Natural killer cell (primary cell): ENCODE results near the gene BYSL. TPM values are rescaled to one million over a fixed set of nuclear protein-coding genes. Genes with fewer than 3 reads are reported as not detected.

Experiments used
- ATAC-seq, 3 donors: fragments of 150-1000 bp in 2 of 3; fragments of 200-7000 bp in 1 of 3; cut with Tn5 transposase; 1 replicate in 1 of 3; 2 replicates in 2 of 3; pipeline ENCODE4 v1.10.0; 2021; ENCODE audit warnings: mild to moderate bottlenecking in 2 of 3, moderate library complexity in 2 of 3
- DNase-seq, 2 donors: peaks; one replicate each; pipeline versions ENCODE4 v3.0.0 to v3.0.0-alpha.2; 2013 to 2021; ENCODE audit warnings: mixed read lengths in 1 of 2
- H3K27ac ChIP-seq: one replicate; pipeline ENCODE4 v1.5.1; 2013; ENCODE audit warnings: mild to moderate bottlenecking, low read length
- H3K27me3 ChIP-seq: one replicate; pipeline ENCODE4 v1.6.1; 2013; ENCODE audit warnings: low read length; ENCODE audit not compliant: control insufficient read depth, insufficient read depth
- H3K36me3 ChIP-seq: one replicate; pipeline ENCODE4 v1.6.1; 2013; ENCODE audit warnings: low read length; ENCODE audit not compliant: control insufficient read depth, insufficient read depth
- H3K4me1 ChIP-seq: one replicate; pipeline ENCODE4 v1.6.1; 2013; ENCODE audit warnings: low read length; ENCODE audit not compliant: control insufficient read depth, insufficient read depth
- H3K4me3 ChIP-seq: one replicate; pipeline ENCODE4 v1.5.1; 2013; ENCODE audit warnings: low read length
- H3K9me3 ChIP-seq: one replicate; pipeline ENCODE4 v1.6.1; 2013; ENCODE audit warnings: low read length; ENCODE audit not compliant: control insufficient read depth, insufficient read depth
- H3K27ac Mint-ChIP-seq, 2 donors: one replicate each; pipeline ENCODE4 v1.8.0; 2022; ENCODE audit warnings: mild to moderate bottlenecking in 2 of 2, mixed read lengths in 2 of 2, moderate library complexity in 1 of 2
- H3K27me3 Mint-ChIP-seq, 2 donors: one replicate each; pipeline ENCODE4 v1.8.0; 2022; ENCODE audit warnings: low read depth in 2 of 2, mixed read lengths in 2 of 2
- H3K36me3 Mint-ChIP-seq: one replicate; pipeline ENCODE4 v1.8.0; 2022; ENCODE audit warnings: mixed read lengths
- H3K4me1 Mint-ChIP-seq, 2 donors: one replicate each; pipeline ENCODE4 v1.8.0; 2022; ENCODE audit warnings: mixed read lengths in 2 of 2
- H3K4me3 Mint-ChIP-seq: one replicate; pipeline ENCODE4 v1.8.0; 2022; ENCODE audit warnings: mild to moderate bottlenecking, moderate library complexity, mixed read lengths
- H3K9me3 Mint-ChIP-seq, 2 donors: one replicate each; pipeline ENCODE4 v1.8.0; 2022; ENCODE audit warnings: mixed read lengths in 2 of 2
- WGBS: methylation state at CpG from one replicate; pipeline ENCODE4 v1.1.7; 2013; ENCODE audit warnings: missing lambda C conversion rate; ENCODE audit not compliant: insufficient coverage; 5-methylcytosine and 5-hydroxymethylcytosine counted together
- intact Hi-C: fragments of 100-400 bp; cut with micrococcal nuclease; formaldehyde crosslinking; loops from one replicate; pipeline ENCODE4 v1.14.2; 2022
- total RNA-seq, 4 donors: library from RNA; stranded (reverse); fragments of 120-200 nt in 1 of 4; gene quantifications; one replicate each; pipeline versions ENCODE4 v1.2.3 to v1.2.4, GENCODE V29; 2013 to 2022
- TF ChIP-seq, protein P1 (sequence below): fragments of 200-600 bp; IDR thresholded peaks from one replicate; pipeline ENCODE4 v1.8.0; 2022; ENCODE audit warnings: antibody characterized with exemption

BYSL gene
- total RNA-seq, 3 donors from 2014 or later (not counting 1 experiment from before 2014, with no cell fraction given), result 5.4 to 11.6 (median 5.7) TPM

DNA sequence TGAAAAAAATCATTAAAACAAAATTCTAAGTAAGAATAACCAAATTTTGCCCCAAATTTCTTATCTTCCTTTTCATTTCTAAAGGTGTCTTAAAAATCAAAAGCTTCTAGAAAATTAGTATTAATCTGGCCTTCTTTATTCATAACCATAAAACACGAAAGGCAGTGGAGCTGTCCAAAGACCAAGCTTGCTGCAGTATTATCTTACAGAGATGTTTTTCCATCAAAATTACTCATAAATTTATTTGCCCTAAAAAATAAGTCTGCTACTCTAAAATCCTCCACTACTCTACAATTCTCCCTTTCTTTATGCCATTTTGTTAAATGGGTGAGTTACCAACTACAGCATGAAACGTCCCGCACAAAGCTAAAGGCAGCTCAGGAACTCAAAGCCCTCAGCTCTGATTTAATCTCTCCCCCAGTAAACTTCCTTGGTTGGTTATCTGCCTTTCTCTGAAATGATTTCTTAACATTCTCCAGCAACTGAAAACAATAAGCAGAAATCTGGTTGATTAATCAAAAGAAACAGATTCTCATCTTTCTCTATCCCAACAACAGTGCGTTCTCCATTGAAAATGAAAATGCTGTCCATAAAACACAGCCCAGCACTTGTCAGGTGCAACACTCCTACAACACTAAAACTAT lies 28.3 kb upstream of the BYSL start:
- 70% methylated on average over 4 of the region's 4 CpGs for WGBS
- intact Hi-C loops, result no loop called here
- H3K27ac ChIP-seq, result no peak overlapping the region
- peaks cover 14% of the 10 kb centered on the region for H3K4me1 ChIP-seq
- H3K9me3 ChIP-seq, result no peaks in the 10 kb centered on the region
- ATAC-seq (no peak), DNase-seq (no peak)
- H3K4me1 Mint-ChIP-seq, result peaks cover 11 to 13% of the 10 kb centered on the region in 2 donors
- no peak overlapping the region for H3K4me3 ChIP-seq
- no peaks in the 10 kb centered on the region for H3K36me3 ChIP-seq
- no peaks in the 10 kb centered on the region for H3K9me3 Mint-ChIP-seq
- TF ChIP-seq, protein P1, sequence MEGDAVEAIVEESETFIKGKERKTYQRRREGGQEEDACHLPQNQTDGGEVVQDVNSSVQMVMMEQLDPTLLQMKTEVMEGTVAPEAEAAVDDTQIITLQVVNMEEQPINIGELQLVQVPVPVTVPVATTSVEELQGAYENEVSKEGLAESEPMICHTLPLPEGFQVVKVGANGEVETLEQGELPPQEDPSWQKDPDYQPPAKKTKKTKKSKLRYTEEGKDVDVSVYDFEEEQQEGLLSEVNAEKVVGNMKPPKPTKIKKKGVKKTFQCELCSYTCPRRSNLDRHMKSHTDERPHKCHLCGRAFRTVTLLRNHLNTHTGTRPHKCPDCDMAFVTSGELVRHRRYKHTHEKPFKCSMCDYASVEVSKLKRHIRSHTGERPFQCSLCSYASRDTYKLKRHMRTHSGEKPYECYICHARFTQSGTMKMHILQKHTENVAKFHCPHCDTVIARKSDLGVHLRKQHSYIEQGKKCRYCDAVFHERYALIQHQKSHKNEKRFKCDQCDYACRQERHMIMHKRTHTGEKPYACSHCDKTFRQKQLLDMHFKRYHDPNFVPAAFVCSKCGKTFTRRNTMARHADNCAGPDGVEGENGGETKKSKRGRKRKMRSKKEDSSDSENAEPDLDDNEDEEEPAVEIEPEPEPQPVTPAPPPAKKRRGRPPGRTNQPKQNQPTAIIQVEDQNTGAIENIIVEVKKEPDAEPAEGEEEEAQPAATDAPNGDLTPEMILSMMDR, result no peak
- no peak overlapping the region for H3K27ac Mint-ChIP-seq
- H3K36me3 Mint-ChIP-seq, result no peaks in the 10 kb centered on the region
- H3K4me3 Mint-ChIP-seq, result no peak overlapping the region
- no peaks in the 10 kb centered on the region for H3K27me3 Mint-ChIP-seq
- H3K27me3 ChIP-seq, result no peaks in the 10 kb centered on the region

DNA sequence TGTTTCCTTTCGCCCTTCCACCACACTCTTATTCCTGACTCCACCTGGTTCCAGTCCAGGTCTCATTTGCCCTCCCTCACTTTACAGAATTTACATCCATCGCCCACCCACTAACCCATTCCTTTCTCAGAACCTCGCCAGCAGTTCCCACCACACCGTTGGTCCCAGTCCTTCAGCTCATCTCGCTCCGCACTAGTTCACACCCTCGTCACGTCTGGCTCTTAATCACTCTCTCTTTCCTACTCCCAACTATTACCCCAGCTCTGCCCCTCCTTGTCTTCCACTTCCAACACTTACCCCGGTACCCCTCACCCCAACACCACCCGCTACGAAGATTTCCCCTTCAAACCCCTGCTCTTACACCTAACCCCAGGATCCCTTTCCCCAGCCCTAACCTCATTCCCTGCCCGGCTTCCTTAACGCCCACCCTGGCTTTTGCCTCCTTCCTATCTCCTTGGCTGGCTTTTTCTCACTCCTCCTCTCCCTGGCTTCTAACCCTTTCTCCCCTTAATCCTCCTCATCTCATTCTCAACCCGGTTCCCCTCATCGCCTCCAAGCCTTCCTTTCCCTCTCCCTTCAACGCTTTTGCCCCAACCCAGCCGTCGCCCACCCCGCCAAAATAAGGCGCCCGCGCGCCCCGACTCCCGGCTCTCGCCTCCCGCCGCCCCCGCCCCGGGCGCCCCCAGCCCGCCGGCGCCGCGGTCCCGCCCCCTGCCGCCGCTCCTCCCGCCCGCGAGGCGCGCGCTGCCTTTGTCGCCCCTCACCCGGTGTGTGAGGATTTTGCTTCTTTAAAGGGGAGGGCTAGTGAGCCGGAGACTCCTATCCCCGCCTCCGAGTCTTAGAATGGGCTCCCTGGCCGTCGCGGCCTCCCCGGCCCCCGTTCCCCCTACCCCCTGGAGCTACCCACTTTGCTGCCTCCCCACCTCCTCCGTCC lies 26.7 kb upstream of the BYSL start:
- peak overlapping the region; percentile 86 for H3K4me3 ChIP-seq
- TF ChIP-seq, protein P1, result no peak
- 3% methylated on average over 49 of the region's 56 CpGs for WGBS

DNA sequence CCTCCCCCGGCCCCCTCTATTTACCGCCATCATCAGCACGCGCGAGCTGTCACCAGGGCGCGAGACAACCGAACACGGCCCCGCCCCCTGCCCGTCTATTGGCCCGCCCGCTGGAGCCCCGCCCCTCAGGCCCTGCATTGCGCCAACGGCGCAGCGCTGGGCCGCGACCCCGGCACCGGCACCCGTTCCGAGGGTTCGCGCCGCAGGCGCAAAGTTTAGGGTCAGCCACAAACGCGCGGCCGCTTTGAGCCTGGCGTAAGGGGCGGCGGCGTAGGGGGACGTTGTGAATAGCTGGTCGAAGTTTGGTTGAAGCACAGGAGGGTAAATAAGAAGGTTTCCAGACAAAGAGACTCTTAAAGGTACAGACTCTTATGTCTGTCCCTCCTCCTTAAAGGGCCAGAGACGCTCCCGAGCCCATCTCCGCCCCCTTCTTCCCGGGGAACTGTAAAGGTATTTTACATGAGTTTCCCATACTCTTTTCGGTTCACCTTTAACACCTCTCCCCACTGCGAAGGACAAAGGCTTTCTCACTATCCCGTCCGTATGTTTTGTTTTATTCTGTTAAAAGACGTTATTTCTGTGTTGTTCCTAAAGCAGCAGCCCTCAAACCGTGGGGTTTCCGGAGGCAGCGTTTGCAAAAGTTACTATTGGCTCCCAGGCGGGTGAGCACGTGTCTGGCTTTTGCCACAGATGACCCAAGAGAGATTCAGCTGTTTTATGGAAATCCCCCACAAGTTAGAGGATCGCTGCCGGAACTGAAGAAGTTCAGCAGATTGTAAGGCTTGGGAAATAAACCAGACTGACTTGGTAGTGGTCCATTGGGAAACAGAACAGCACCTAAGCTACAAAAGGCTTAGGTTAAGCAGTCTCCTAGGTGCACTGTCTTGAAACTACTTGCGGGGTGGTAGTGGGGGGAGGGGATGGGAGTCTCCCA lies 25.7 kb upstream of the BYSL start, which contains the start of gene USP49:
Gene USP49, minus strand, starts transcription at position 76 of the 934 bp plus-strand sequence. CDS start 88,392 bp downstream, outside the sequence.
- Histone ChIP-seq H3K9me3 (no peaks in the 10 kb centered on the region), H3K27me3 (no peaks in the 10 kb centered on the region), H3K4me3 (peak within 1 kb of the TSS; percentile 86), H3K36me3 (no peaks in the 10 kb centered on the region), H3K4me1 (peaks cover 14% of the 10 kb centered on the region), H3K27ac (peak within 1 kb of the TSS; percentile 85)
- Mint-ChIP-seq H3K4me3 (no peak within 1 kb of the TSS), H3K27ac (no peak within 1 kb of the TSS), H3K27me3 (no peaks in the 10 kb centered on the region), H3K36me3 (no peaks in the 10 kb centered on the region), H3K4me1 (peaks cover 11 to 13% of the 10 kb centered on the region in 2 donors), H3K9me3 (no peaks in the 10 kb centered on the region)
- intact Hi-C loops, result loop anchor here (1.0 kb wide), 4 partner anchors 26 to 149 kb away; partner anchors contain the start of genes BYSL, MED20 and TOMM6
- DNase-seq (peak; percentile 92 to 95), ATAC-seq (peak; percentile 88 to 96 (median 90))
- TF ChIP-seq, protein P1, result no peak
- under 1% methylated on average over 52 of the region's 55 CpGs for WGBS

More for the DNA sequence above, 26.7 kb upstream of the BYSL start:
- no peaks in the 10 kb centered on the region for H3K9me3 Mint-ChIP-seq
- Histone ChIP-seq H3K9me3 (no peaks in the 10 kb centered on the region), H3K36me3 (no peaks in the 10 kb centered on the region), H3K27ac (no peak overlapping the region), H3K27me3 (no peaks in the 10 kb centered on the region), H3K4me1 (peaks cover 14% of the 10 kb centered on the region)
- peaks cover 11 to 13% of the 10 kb centered on the region in 2 donors for H3K4me1 Mint-ChIP-seq
- H3K4me3 Mint-ChIP-seq, result no peak overlapping the region
- H3K27ac Mint-ChIP-seq, result no peak overlapping the region
- H3K36me3 Mint-ChIP-seq, result no peaks in the 10 kb centered on the region
- ATAC-seq (peak; percentile 28 to 40 (median 34)), DNase-seq (peak; percentile 18 to 34)
- intact Hi-C loops, result loop anchor here (1.0 kb wide), 4 partner anchors 27 to 150 kb away; partner anchors contain the start of genes BYSL, MED20 and TOMM6
- H3K27me3 Mint-ChIP-seq, result no peaks in the 10 kb centered on the region
